NB4 (cell line): Measurements from ENCODE around the gene RTF2.

ENCODE experiments used
- DNase-seq: peaks from one replicate; pipeline ENCODE4 v3.0.0; 2010; ENCODE audit warnings: low read depth
- H3K4me3 ChIP-seq: one replicate; pipeline ENCODE4 v1.5.1; 2011; ENCODE audit warnings: mild to moderate bottlenecking, low read depth, low read length, moderate library complexity
- MAX ChIP-seq: IDR thresholded peaks from 2 replicates; pipeline ENCODE4 v1.6.1; 2011; ENCODE audit warnings: low read depth, low read length
- MYC ChIP-seq: IDR thresholded peaks from 2 replicates; pipeline ENCODE4 v1.6.1; 2011; ENCODE audit warnings: low read depth, low read length
- POLR2A ChIP-seq: IDR thresholded peaks from 2 replicates; pipeline ENCODE4 v1.6.1; 2011; ENCODE audit warnings: mild to moderate bottlenecking; ENCODE audit not compliant: insufficient read length; ENCODE audit errors: extremely low read depth
- TF ChIP-seq, protein P1 (sequence below): IDR thresholded peaks from one replicate; pipeline ENCODE4 v1.5.1; 2012; ENCODE audit warnings: low read depth, low read length

RTF2 gene

DNA sequence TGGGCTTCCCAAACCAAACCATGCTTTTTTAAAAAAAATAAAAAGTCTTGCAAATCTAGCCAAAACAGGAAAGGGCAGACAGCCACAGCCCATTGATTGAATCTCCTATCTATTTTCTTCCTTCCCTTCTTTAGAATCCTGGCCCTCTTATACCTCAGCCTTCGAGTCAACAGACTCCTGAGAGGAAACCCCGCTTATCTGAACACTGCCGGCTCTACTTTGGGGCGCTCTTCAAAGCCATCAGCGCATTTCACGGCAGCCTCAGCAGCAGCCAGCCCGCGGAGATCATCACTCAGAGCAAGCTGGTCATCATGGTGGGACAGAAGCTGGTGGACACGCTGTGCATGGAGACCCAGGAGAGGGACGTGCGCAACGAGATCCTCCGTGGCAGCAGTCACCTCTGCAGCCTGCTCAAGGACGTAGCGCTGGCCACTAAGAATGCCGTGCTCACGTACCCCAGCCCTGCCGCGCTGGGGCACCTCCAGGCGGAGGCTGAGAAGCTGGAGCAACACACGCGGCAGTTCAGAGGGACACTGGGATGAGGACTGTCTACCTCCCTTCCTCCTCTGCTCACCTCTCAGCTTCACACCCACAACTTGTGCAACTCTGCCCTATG, 10.1 kb upstream of the RTF2 start:
- TF ChIP-seq, protein P1, sequence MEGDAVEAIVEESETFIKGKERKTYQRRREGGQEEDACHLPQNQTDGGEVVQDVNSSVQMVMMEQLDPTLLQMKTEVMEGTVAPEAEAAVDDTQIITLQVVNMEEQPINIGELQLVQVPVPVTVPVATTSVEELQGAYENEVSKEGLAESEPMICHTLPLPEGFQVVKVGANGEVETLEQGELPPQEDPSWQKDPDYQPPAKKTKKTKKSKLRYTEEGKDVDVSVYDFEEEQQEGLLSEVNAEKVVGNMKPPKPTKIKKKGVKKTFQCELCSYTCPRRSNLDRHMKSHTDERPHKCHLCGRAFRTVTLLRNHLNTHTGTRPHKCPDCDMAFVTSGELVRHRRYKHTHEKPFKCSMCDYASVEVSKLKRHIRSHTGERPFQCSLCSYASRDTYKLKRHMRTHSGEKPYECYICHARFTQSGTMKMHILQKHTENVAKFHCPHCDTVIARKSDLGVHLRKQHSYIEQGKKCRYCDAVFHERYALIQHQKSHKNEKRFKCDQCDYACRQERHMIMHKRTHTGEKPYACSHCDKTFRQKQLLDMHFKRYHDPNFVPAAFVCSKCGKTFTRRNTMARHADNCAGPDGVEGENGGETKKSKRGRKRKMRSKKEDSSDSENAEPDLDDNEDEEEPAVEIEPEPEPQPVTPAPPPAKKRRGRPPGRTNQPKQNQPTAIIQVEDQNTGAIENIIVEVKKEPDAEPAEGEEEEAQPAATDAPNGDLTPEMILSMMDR: no peak
- TF ChIP-seq MYC (no peak), POLR2A (no peak), MAX (no peak)
- H3K4me3 ChIP-seq: no peak overlapping the region
- no peak for DNase-seq

GRCh38 chr20:56460459-56460858, 8.0 kb upstream of the RTF2 start:
- H3K4me3 ChIP-seq: no peak overlapping the region
- TF ChIP-seq MYC: no peak
- no peak for TF ChIP-seq MAX
- no peak for TF ChIP-seq POLR2A
- TF ChIP-seq, protein P1: no peak
- no peak for DNase-seq

DNA sequence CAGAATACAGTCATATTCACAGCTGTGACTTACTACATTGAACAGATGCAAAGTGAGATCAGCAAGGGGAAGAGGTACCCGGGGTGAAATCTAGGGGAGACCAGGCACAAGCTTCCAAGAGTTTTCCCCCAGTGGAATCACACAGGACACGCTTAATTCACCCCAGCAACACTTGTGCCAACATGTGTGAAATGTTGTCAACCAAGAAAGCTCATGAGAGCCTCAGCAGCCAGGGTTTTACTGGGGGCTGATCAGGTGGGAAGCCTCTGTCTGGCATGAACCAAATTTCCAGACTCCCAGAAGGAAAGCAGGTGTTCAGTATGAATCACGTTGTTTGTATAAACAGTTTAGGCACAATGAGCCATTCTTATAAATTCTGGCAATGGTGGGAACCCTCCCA, 6.9 kb upstream of the RTF2 start:
- DNase-seq: no peak
- no peak overlapping the region for H3K4me3 ChIP-seq
- TF ChIP-seq MAX (no peak), POLR2A (no peak), MYC (no peak)
- TF ChIP-seq, protein P1: no peak

GRCh38 chr20:56463428-56463827, 5.0 kb upstream of the RTF2 start:
- H3K4me3 ChIP-seq: no peak overlapping the region
- peak; percentile 77 for DNase-seq
- no peak for TF ChIP-seq MAX

DNA sequence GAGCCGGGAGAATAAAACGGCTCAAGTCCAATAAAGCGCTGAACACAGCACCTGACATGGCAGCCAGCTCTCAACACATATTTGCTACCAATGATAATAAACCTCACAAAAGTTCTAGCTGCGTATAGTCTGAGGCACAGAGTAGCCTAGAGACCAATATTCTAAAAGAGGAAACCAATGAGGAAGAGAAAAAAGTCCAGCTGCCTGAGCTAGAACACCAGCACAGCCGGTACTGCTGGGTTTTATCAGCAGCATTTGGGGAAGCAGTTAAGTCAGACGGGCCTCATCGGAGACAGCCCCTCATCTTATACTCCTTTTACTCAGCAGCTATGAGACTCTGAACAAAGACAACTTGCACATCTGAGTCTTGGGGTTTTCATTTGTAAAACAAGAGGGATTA, 2.4 kb upstream of the RTF2 start:
- no peak overlapping the region for H3K4me3 ChIP-seq
- TF ChIP-seq, protein P1: no peak
- TF ChIP-seq MYC (no peak), POLR2A (no peak), MAX (no peak)
- peak; percentile 56 for DNase-seq

DNA sequence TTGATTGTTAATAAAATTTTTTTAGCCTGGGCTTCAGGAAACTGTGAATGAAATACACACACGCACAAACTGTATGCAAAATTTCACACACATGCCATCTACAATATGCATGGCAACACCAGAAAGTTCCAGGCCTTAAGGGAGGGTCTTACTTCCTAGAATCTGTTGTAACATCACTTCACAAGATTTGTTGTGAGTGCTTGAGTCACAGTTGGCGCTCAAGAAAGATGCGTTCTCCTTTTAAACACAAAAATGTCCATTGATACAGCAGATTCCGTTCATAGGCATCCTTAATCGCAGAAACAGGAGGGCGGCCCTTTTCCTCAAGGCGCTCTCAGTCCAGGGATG, 485 bp upstream of the RTF2 start:
- H3K4me3 ChIP-seq: peak overlapping the region; percentile 99
- no peak for TF ChIP-seq POLR2A
- TF ChIP-seq MYC: no peak
- TF ChIP-seq MAX: no peak
- TF ChIP-seq, protein P1: no peak
- DNase-seq: no peak
